Measurements from ENCODE around the gene TUBA3D.
"Not testable (repeated sequence)": the region's sequence is repeated elsewhere in the genome, so short reads cannot be mapped to it uniquely, and the experiment has no call there.

The TUBA3D gene

GRCh38 chr2:131486201-131486902 is 10.4 kb downstream of the TUBA3D start:
- not testable (repeated sequence) for H3K36me3 ChIP-seq (ENCODE audit: control insufficient read depth, insufficient read depth, low read length, severe bottlenecking); DNase-seq (ENCODE audit: low read depth); H3K4me3 ChIP-seq (ENCODE audit: low read length); H3K9me3 ChIP-seq (ENCODE audit: control insufficient read depth, low read length); H3K4me1 ChIP-seq (ENCODE audit: control insufficient read depth, insufficient read depth, low read length); H3K27me3 ChIP-seq (replicated peaks; ENCODE audit: control insufficient read depth, insufficient read depth, low read length); H3K9ac ChIP-seq (ENCODE audit: low read length)

DNA sequence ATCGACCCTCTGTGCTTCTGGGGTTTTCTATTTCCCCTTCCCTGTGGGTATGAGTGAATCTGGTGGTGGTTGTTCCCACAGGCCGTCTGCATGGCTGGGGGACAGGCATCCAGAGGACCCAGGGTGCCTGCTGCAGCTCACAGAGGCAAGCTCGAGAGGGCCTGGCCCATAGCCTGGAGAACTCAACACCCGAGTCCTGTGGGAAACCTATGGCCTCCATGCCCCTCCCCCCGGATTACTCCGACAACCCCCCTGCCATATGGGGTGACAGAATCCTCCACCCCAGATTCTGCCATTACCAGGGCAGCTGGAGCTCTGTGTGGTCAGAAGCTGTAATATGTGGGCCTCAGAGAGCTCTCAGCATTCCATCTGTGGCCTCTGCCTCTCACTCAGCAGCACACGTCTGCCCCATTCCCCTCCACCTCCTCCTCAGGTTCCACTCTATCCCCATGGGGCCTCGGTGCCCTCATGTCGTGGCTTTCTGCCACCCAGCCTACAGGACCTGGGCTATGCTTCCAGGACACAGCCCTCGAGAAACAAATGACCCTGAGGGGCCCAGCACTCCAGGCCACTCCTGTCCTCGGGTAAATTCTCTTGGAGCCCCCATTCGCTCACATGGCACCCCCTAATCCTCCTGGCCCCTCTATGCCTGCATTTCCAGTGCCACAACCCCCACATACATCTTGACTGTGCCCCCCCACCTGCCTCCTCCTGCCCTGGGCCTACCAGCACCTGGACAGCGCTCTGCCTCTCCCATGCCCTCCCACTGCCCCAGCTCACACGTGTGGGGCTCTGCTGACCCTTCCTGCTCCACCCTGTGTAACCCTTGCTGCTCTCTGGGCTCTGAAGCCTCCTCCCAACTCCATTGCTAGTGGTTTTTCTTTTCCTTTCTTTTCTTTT is 12.6 kb downstream of the TUBA3D start:
- Histone ChIP-seq H3K36me3 (ENCODE audit: control insufficient read depth, insufficient read depth, low read length, severe bottlenecking) (no peaks in the 10 kb centered on the region), H3K27me3 (replicated peaks; ENCODE audit: control insufficient read depth, insufficient read depth, low read length) (no peaks in the 10 kb centered on the region), H3K9me3 (ENCODE audit: control insufficient read depth, low read length) (no peaks in the 10 kb centered on the region), H3K9ac (ENCODE audit: low read length) (no peak overlapping the region), H3K4me1 (ENCODE audit: control insufficient read depth, insufficient read depth, low read length) (no peaks in the 10 kb centered on the region), H3K4me3 (ENCODE audit: low read length) (no peak overlapping the region)
- no peak for DNase-seq (ENCODE audit: low read depth)

GRCh38 chr2:131490616-131491468 is 14.9 kb downstream of the TUBA3D start:
- H3K4me3 ChIP-seq (ENCODE audit: low read length): peak overlapping the region; percentile 66
- H3K9ac ChIP-seq (ENCODE audit: low read length): peak overlapping the region; percentile 63
- not testable (repeated sequence) for H3K4me1 ChIP-seq (ENCODE audit: control insufficient read depth, insufficient read depth, low read length); H3K27me3 ChIP-seq (replicated peaks; ENCODE audit: control insufficient read depth, insufficient read depth, low read length); H3K36me3 ChIP-seq (ENCODE audit: control insufficient read depth, insufficient read depth, low read length, severe bottlenecking); DNase-seq (ENCODE audit: low read depth); H3K9me3 ChIP-seq (ENCODE audit: control insufficient read depth, low read length)

- peak overlapping the region; percentile 63 for H3K9ac ChIP-seq (ENCODE audit: low read length)
- not testable (repeated sequence) for H3K27me3 ChIP-seq (replicated peaks; ENCODE audit: control insufficient read depth, insufficient read depth, low read length); DNase-seq (ENCODE audit: low read depth); H3K4me1 ChIP-seq (ENCODE audit: control insufficient read depth, insufficient read depth, low read length); H3K9me3 ChIP-seq (ENCODE audit: control insufficient read depth, low read length); H3K36me3 ChIP-seq (ENCODE audit: control insufficient read depth, insufficient read depth, low read length, severe bottlenecking)
- peak overlapping the region; percentile 66 for H3K4me3 ChIP-seq (ENCODE audit: low read length)
These were observed 15.5 kb downstream of the TUBA3D start for GRCh38 chr2:131491469-131491836.

- H3K36me3 ChIP-seq (ENCODE audit: control insufficient read depth, insufficient read depth, low read length, severe bottlenecking); H3K9me3 ChIP-seq (ENCODE audit: control insufficient read depth, low read length); H3K4me1 ChIP-seq (ENCODE audit: control insufficient read depth, insufficient read depth, low read length); H3K27me3 ChIP-seq (replicated peaks; ENCODE audit: control insufficient read depth, insufficient read depth, low read length); DNase-seq (ENCODE audit: low read depth): not testable (repeated sequence)
- H3K9ac ChIP-seq (ENCODE audit: low read length): peak within 1 kb of the TSS; percentile 93
- peak within 1 kb of the TSS; percentile 98 for H3K4me3 ChIP-seq (ENCODE audit: low read length)
These were observed 16.1 kb downstream of the TUBA3D start, which contains the start of gene MZT2A for GRCh38 chr2:131492015-131492417. Gene MZT2A (minus strand): TSS chr2:131492397. CDS start chr2:131492376, 21 bp downstream.

- Histone ChIP-seq H3K36me3 (ENCODE audit: control insufficient read depth, insufficient read depth, low read length, severe bottlenecking) (no peaks in the 10 kb centered on the region), H3K9me3 (ENCODE audit: control insufficient read depth, low read length) (no peaks in the 10 kb centered on the region), H3K4me1 (ENCODE audit: control insufficient read depth, insufficient read depth, low read length) (peaks cover 6% of the 10 kb centered on the region), H3K27me3 (replicated peaks; ENCODE audit: control insufficient read depth, insufficient read depth, low read length) (no peaks in the 10 kb centered on the region), H3K4me3 (ENCODE audit: low read length) (peak overlapping the region; percentile 98), H3K9ac (ENCODE audit: low read length) (peak overlapping the region; percentile 93)
- DNase-seq (ENCODE audit: low read depth): peak; percentile 96
These were observed 16.7 kb downstream of the TUBA3D start for GRCh38 chr2:131492418-131493198.

- H3K9me3 ChIP-seq (ENCODE audit: control insufficient read depth, low read length): no peaks in the 10 kb centered on the region
- peak overlapping the region; percentile 98 for H3K4me3 ChIP-seq (ENCODE audit: low read length)
- peak; percentile 48 for DNase-seq (ENCODE audit: low read depth)
- H3K4me1 ChIP-seq (ENCODE audit: control insufficient read depth, insufficient read depth, low read length): peaks cover 6% of the 10 kb centered on the region
- peak overlapping the region; percentile 93 for H3K9ac ChIP-seq (ENCODE audit: low read length)
- H3K36me3 ChIP-seq (ENCODE audit: control insufficient read depth, insufficient read depth, low read length, severe bottlenecking): no peaks in the 10 kb centered on the region
- no peaks in the 10 kb centered on the region for H3K27me3 ChIP-seq (replicated peaks; ENCODE audit: control insufficient read depth, insufficient read depth, low read length)
These were observed 17.5 kb downstream of the TUBA3D start for GRCh38 chr2:131493199-131493968.

DNA sequence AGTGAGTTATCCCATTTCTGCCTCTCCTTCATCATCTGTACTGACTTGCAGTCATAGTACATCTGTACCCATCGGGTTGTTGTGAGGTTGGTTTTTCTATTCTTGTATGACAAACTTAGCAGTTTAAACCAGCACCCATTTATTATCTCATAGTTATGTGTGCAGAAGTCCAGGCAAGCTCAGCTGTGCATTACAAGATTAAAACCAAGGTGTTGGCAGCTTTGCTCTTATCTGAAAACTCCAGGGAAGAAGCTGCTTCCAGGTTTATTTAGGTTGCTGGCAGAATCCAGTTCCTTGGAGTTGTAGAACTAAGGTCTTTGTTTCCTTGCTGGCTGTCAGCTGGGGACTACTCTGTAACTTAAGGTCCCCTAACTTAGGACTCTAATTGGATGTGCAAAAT is 19.6 kb downstream of the TUBA3D start:
- not testable (repeated sequence) for H3K27me3 ChIP-seq (replicated peaks; ENCODE audit: control insufficient read depth, insufficient read depth, low read length); H3K9me3 ChIP-seq (ENCODE audit: control insufficient read depth, low read length); H3K9ac ChIP-seq (ENCODE audit: low read length); H3K36me3 ChIP-seq (ENCODE audit: control insufficient read depth, insufficient read depth, low read length, severe bottlenecking); H3K4me3 ChIP-seq (ENCODE audit: low read length); DNase-seq (ENCODE audit: low read depth)
- peaks cover 11% of the 10 kb centered on the region for H3K4me1 ChIP-seq (ENCODE audit: control insufficient read depth, insufficient read depth, low read length)

GRCh38 chr2:131498321-131498973 is 22.5 kb downstream of the TUBA3D start:
- Histone ChIP-seq H3K9ac (ENCODE audit: low read length) (peak overlapping the region; percentile 39), H3K4me1 (ENCODE audit: control insufficient read depth, insufficient read depth, low read length) (peaks cover 11% of the 10 kb centered on the region), H3K36me3 (ENCODE audit: control insufficient read depth, insufficient read depth, low read length, severe bottlenecking) (peaks cover 19% of the 10 kb centered on the region)
- peak; percentile 8 for DNase-seq (ENCODE audit: low read depth)
- H3K9me3 ChIP-seq (ENCODE audit: control insufficient read depth, low read length); H3K4me3 ChIP-seq (ENCODE audit: low read length); H3K27me3 ChIP-seq (replicated peaks; ENCODE audit: control insufficient read depth, insufficient read depth, low read length): not testable (repeated sequence)

- not testable (repeated sequence) for DNase-seq (ENCODE audit: low read depth); H3K4me1 ChIP-seq (ENCODE audit: control insufficient read depth, insufficient read depth, low read length); H3K4me3 ChIP-seq (ENCODE audit: low read length); H3K9ac ChIP-seq (ENCODE audit: low read length); H3K9me3 ChIP-seq (ENCODE audit: control insufficient read depth, low read length); H3K27me3 ChIP-seq (replicated peaks; ENCODE audit: control insufficient read depth, insufficient read depth, low read length)
- H3K36me3 ChIP-seq (ENCODE audit: control insufficient read depth, insufficient read depth, low read length, severe bottlenecking): peaks cover 55% of the 10 kb centered on the region
These were observed 27.7 kb downstream of the TUBA3D start for GRCh38 chr2:131503587-131503986.
